Lower lobe of right lung (tissue), 2 donors: ENCODE results near the gene NFASC. TPM values are rescaled to one million over a fixed set of nuclear protein-coding genes. Genes with fewer than 3 reads are reported as not detected.

ENCODE experiments used
- ATAC-seq, 2 donors: fragments of 200-7000 bp; cut with Tn5 transposase; one replicate each; pipeline ENCODE4 v1.9.1; 2020 to 2022; ENCODE audit warnings: mild to moderate bottlenecking in 2 of 2, moderate library complexity in 2 of 2
- DNase-seq: peaks from one replicate; pipeline ENCODE4 v3.0.0-alpha.2; 2020
- H3K27ac ChIP-seq: fragments of 200-600 bp; one replicate; pipeline ENCODE4 v1.8.0; 2022
- H3K27me3 ChIP-seq: fragments of 200-600 bp; one replicate; pipeline ENCODE4 v1.8.0; 2022; ENCODE audit warnings: low read depth
- H3K36me3 ChIP-seq: fragments of 200-600 bp; one replicate; pipeline ENCODE4 v1.8.0; 2022; ENCODE audit warnings: mild to moderate bottlenecking
- H3K4me1 ChIP-seq: fragments of 200-600 bp; one replicate; pipeline ENCODE4 v1.8.0; 2022
- H3K4me3 ChIP-seq: fragments of 200-600 bp; one replicate; pipeline ENCODE4 v1.8.0; 2022; ENCODE audit warnings: mild to moderate bottlenecking
- H3K9me3 ChIP-seq: fragments of 200-600 bp; one replicate; pipeline ENCODE4 v1.8.0; 2022
- CTCF ChIP-seq: fragments of 200-600 bp; IDR thresholded peaks from one replicate; pipeline ENCODE4 v1.8.0; 2022; ENCODE audit warnings: antibody characterized with exemption, mild to moderate bottlenecking
- intact Hi-C: fragments of 100-400 bp; cut with DNase I; formaldehyde crosslinking; loops from one replicate; pipeline ENCODE4 v1.11.0; 2022
- total RNA-seq: library from RNA; stranded (reverse); fragmentation: NEBNext Ultra II Directional; extraction: Animal tissue kit (Norgen Biotek cat#: 25700); gene quantifications from one replicate; pipeline ENCODE4 v1.2.1, GENCODE V29; 2021
- donor health status: DM: no; HTN: yes; CAD: no; lungs with severe emphysema.

Gene NFASC
- total RNA-seq, 1 donor from 2014 or later, result 12.2 TPM

DNA sequence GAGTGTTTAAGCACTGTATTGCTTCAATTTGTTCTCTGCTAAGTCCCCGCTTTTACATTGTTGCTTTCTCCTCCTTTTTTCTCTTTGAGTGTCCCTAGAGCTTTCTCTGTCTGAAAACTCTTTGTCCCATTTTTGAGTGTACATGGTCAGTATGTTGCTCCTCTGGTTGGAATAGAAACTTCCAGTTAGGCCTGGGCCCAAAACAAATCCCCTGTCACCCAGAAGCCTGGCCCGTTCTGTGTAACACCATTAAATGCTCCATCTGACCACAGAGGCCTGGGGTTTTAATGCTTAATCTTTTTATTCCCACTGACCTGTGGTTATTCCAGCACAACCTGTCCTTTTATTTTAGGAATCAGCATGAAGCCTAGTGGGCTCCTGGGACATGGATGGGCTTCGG lies 28.3 kb upstream of the NFASC start:
- no peak for DNase-seq
- no peak for ATAC-seq
- TF ChIP-seq CTCF, result no peak
- Histone ChIP-seq H3K27me3 (peaks cover 3% of the 10 kb centered on the region), H3K27ac (no peak overlapping the region), H3K4me3 (no peak overlapping the region), H3K36me3 (no peaks in the 10 kb centered on the region), H3K9me3 (no peaks in the 10 kb centered on the region), H3K4me1 (no peaks in the 10 kb centered on the region)
- intact Hi-C loops, result no loop called here

- no peak for DNase-seq
- H3K27ac ChIP-seq, result no peak overlapping the region
- no peaks in the 10 kb centered on the region for H3K4me1 ChIP-seq
- intact Hi-C loops, result no loop called here
- no peaks in the 10 kb centered on the region for H3K36me3 ChIP-seq
- no peak overlapping the region for H3K4me3 ChIP-seq
- no peaks in the 10 kb centered on the region for H3K9me3 ChIP-seq
- no peaks in the 10 kb centered on the region for H3K27me3 ChIP-seq
- no peak for TF ChIP-seq CTCF
- no peak for ATAC-seq
Observed at GRCh38 chr1:204842892-204843291, 27.8 kb upstream of the NFASC start.

GRCh38 chr1:204846546-204846945 lies 24.1 kb upstream of the NFASC start:
- ATAC-seq (no peak), DNase-seq (no peak)
- H3K27ac ChIP-seq, result no peak overlapping the region
- intact Hi-C loops, result no loop called here
- H3K4me3 ChIP-seq, result no peak overlapping the region
- no peaks in the 10 kb centered on the region for H3K27me3 ChIP-seq
- no peaks in the 10 kb centered on the region for H3K36me3 ChIP-seq
- no peaks in the 10 kb centered on the region for H3K9me3 ChIP-seq
- no peak for TF ChIP-seq CTCF
- no peaks in the 10 kb centered on the region for H3K4me1 ChIP-seq

GRCh38 chr1:204848579-204848978 lies 22.1 kb upstream of the NFASC start:
- H3K27ac ChIP-seq, result no peak overlapping the region
- no peaks in the 10 kb centered on the region for H3K9me3 ChIP-seq
- H3K27me3 ChIP-seq, result no peaks in the 10 kb centered on the region
- no peaks in the 10 kb centered on the region for H3K36me3 ChIP-seq
- TF ChIP-seq CTCF, result no peak
- intact Hi-C loops, result no loop called here
- DNase-seq (no peak), ATAC-seq (no peak)
- no peaks in the 10 kb centered on the region for H3K4me1 ChIP-seq
- H3K4me3 ChIP-seq, result no peak overlapping the region

- intact Hi-C loops, result no loop called here
- Histone ChIP-seq H3K36me3 (no peaks in the 10 kb centered on the region), H3K4me3 (no peak overlapping the region), H3K9me3 (no peaks in the 10 kb centered on the region), H3K27me3 (peaks cover 5% of the 10 kb centered on the region), H3K4me1 (no peaks in the 10 kb centered on the region), H3K27ac (no peak overlapping the region)
- ATAC-seq, result no peak
- no peak for DNase-seq
- TF ChIP-seq CTCF, result no peak
Observed at GRCh38 chr1:204852854-204853253, 17.8 kb upstream of the NFASC start.

DNA sequence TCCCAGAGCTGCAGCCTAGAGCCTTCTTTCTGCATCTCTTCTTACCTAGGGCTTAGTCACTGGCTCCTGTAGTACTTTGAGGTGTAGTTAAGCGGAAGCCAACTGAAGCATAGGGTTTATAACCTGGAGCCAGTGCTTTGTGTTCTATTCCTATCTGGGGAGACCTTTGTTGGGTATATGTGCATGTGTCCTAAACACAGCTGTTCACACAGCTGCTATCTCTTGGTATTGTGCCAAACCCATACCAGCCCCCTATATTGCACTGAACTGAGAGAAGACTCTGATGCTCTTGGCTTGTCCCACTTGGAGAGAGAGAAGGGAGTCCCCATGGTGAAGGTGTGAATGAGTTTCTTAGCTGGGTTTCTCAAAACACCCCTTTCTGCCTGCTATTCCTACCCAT lies 17.2 kb upstream of the NFASC start:
- intact Hi-C loops, result no loop called here
- TF ChIP-seq CTCF, result no peak
- Histone ChIP-seq H3K36me3 (no peaks in the 10 kb centered on the region), H3K9me3 (no peaks in the 10 kb centered on the region), H3K4me1 (no peaks in the 10 kb centered on the region), H3K27ac (no peak overlapping the region), H3K4me3 (no peak overlapping the region), H3K27me3 (peaks cover 5% of the 10 kb centered on the region)
- DNase-seq (no peak), ATAC-seq (no peak)
